Occipital lobe (tissue), 2 donors: ENCODE data around the gene KLK1. TPM values are rescaled to one million over a fixed set of nuclear protein-coding genes. Genes with fewer than 3 reads are reported as not detected.

Experiments used
- DNase-seq: peaks from one replicate; lab custom pipeline; 2025; lab: John Stamatoyannopoulos, UW
- total RNA-seq: library from RNA; depleted of rRNA; stranded (reverse); fragments of >200 nt; gene quantifications from one replicate; pipeline ENCODE4 v1.2.3, GENCODE V29; 2014

KLK1 gene
- not detected for total RNA-seq

GRCh38 chr19:50823389-50824042, at the start of gene KLK1:
TSS of gene KLK1 (minus strand) at chr19:50823787. CDS start at chr19:50823748, 39 bp downstream.
- DNase-seq = no peak

- no peak for DNase-seq
Measured at GRCh38 chr19:50873056-50873455, 49.5 kb upstream of the KLK1 start, which contains the start of gene KLK2. TSS of gene KLK2 (plus strand) at chr19:50873439. CDS start at chr19:50873474, 35 bp downstream.

GRCh38 chr19:50870417-50871089, 47.0 kb upstream of the KLK1 start:
- no peak for DNase-seq

DNA sequence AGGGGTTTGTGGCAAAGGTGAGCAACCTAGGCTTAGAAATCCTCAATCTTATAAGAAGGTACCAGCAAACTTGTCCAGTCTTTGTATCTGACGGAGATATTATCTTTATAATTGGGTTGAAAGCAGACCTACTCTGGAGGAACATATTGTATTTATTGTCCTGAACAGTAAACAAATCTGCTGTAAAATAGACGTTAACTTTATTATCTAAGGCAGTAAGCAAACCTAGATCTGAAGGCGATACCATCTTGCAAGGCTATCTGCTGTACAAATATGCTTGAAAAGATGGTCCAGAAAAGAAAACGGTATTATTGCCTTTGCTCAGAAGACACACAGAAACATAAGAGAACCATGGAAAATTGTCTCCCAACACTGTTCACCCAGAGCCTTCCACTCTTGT, 45.9 kb upstream of the KLK1 start:
- no peak for DNase-seq

DNA sequence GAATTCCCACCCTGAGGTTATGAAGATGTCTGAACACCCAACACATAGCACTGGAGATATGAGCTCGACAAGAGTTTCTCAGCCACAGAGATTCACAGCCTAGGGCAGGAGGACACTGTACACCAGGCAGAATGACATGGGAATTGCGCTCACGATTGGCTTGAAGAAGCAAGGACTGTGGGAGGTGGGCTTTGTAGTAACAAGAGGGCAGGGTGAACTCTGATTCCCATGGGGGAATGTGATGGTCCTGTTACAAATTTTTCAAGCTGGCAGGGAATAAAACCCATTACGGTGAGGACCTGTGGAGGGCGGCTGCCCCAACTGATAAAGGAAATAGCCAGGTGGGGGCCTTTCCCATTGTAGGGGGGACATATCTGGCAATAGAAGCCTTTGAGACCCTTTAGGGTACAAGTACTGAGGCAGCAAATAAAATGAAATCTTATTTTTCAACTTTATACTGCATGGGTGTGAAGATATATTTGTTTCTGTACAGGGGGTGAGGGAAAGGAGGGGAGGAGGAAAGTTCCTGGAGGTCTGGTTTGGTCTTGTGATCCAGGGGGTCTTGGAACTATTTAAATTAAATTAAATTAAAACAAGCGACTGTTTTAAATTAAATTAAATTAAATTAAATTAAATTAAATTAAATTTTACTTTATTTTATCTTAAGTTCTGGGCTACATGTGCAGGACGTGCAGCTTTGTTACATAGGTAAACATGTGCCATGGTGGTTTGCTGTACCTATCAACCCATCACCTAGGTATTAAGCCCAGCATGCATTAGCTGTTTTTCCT, 38.1 kb upstream of the KLK1 start:
- DNase-seq = no peak

GRCh38 chr19:50861010-50861409, 37.4 kb upstream of the KLK1 start:
- DNase-seq = no peak

DNA sequence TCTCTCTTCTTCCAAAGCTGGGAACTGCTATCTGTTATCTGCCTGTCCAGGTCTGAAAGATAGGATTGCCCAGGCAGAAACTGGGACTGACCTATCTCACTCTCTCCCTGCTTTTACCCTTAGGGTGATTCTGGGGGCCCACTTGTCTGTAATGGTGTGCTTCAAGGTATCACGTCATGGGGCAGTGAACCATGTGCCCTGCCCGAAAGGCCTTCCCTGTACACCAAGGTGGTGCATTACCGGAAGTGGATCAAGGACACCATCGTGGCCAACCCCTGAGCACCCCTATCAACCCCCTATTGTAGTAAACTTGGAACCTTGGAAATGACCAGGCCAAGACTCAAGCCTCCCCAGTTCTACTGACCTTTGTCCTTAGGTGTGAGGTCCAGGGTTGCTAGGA, 36.3 kb upstream of the KLK1 start:
- no peak for DNase-seq

GRCh38 chr19:50858886-50859285, 35.3 kb upstream of the KLK1 start:
- no peak for DNase-seq

DNA sequence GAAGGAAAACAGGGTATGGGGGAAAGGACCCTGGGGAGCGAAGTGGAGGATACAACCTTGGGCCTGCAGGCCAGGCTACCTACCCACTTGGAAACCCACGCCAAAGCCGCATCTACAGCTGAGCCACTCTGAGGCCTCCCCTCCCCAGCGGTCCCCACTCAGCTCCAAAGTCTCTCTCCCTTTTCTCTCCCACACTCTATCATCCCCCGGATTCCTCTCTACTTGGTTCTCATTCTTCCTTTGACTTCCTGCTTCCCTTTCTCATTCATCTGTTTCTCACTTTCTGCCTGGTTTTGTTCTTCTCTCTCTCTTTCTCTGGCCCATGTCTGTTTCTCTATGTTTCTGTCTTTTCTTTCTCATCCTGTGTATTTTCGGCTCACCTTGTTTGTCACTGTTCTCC, 33.8 kb upstream of the KLK1 start:
- no peak for DNase-seq

DNA sequence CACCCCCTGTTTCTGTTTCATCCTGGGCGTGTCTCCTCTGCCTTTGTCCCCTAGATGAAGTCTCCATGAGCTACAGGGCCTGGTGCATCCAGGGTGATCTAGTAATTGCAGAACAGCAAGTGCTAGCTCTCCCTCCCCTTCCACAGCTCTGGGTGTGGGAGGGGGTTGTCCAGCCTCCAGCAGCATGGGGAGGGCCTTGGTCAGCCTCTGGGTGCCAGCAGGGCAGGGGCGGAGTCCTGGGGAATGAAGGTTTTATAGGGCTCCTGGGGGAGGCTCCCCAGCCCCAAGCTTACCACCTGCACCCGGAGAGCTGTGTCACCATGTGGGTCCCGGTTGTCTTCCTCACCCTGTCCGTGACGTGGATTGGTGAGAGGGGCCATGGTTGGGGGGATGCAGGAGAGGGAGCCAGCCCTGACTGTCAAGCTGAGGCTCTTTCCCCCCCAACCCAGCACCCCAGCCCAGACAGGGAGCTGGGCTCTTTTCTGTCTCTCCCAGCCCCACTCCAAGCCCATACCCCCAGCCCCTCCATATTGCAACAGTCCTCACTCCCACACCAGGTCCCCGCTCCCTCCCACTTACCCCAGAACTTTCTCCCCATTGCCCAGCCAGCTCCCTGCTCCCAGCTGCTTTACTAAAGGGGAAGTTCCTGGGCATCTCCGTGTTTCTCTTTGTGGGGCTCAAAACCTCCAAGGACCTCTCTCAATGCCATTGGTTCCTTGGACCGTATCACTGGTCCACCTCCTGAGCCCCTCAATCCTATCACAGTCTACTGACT, 31.2 kb upstream of the KLK1 start, which contains the start of gene KLK3:
Gene KLK3, plus strand, starts transcription at position 280 of the 775 bp plus-strand sequence. Its CDS starts 41 bp downstream, at position 321.
- no peak for DNase-seq

DNA sequence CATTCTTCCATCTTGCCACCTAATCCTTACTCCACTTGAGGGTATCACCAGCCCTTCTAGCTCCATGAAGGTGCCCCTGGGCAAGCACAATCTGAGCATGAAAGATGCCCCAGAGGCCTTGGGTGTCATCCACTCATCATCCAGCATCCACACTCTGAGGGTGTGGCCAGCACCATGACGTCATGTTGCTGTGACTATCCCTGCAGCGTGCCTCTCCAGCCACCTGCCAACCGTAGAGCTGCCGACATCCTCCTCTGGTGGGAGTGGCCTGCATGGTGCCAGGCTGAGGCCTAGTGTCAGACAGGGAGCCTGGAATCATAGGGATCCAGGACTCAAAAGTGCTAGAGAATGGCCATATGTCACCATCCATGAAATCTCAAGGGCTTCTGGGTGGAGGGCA, 28.0 kb upstream of the KLK1 start:
- no peak for DNase-seq

- no peak for DNase-seq
Measured at GRCh38 chr19:50850738-50851137, 27.2 kb upstream of the KLK1 start.

DNA sequence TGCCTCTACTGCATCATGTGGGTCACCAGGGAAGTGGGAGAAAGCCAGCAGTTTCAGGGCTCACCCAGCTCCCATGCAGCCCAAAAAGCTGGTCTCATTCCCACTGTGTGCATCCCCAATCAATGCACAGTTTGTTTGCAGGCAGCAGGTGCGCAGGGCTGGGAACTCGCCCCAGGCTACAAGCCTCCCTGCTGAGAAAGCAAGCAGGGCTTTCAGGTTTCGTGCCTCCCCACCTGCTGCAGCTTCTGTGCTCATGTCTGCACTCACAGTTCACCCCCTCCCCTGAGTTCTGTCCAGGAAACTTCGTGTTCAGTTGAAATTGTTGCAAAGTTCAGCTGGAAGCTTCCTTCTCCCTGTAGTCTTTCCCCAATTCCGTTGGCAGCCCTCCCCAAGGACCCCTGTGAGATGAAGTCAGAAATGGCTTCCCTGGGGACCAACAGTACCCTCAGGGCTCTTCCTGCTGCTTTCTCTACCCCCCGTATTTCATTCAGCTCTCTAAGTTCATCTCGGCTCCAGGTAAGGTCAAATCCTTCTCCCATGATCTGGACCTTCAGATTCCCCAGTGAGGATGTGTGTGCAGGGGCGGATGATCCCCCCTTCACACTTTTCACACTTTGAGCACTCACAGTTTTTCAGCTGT, 20.8 kb upstream of the KLK1 start:
- DNase-seq = no peak

- DNase-seq = no peak
Measured at GRCh38 chr19:50843701-50844221, 20.2 kb upstream of the KLK1 start.

DNA sequence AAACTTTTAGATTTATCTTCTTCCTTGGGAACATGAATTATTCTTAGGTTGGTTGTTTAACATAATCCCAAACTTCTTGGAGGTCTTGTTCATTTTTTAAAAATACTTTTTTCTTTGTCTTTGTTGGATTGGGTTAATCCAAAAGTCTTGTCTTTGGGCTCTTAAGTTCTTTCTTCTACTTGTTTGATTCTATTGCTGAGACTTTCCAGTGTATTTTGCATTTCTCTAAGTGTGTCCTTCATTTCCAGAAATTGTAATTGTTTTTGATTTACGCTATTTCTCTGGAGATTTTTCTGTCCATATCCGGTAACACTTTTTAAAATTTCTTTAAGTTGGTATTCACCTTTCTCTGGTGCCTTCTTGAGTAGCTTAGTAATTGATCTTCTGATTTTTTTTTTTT, 19.6 kb upstream of the KLK1 start:
- DNase-seq = no peak

GRCh38 chr19:50842130-50842529, 18.5 kb upstream of the KLK1 start:
- no peak for DNase-seq

GRCh38 chr19:50839712-50840655, 16.4 kb upstream of the KLK1 start:
- DNase-seq = no peak

DNA sequence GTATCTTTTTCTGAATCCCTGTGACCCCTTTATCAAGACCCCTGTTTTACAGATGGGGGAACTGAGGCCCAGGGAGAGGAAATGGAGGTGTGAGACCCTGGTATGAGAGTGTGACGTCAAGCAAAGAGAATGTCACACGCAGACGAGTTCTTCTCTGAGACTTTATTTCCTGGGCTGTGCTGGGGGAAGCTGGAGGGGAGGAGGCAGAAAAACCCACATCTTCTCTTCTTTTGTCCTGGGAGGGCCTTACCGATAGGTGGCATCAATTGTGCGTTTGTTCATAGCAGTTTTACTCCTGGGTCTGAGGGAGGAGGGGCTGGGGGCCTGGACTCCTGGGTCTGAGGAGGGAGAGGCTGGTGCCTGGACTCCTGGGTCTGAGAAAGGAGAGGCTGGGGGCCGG, 14.7 kb upstream of the KLK1 start:
- no peak for DNase-seq

- no peak for DNase-seq
Measured at GRCh38 chr19:50837300-50837699, 13.7 kb upstream of the KLK1 start.
